ENCODE measurements around the gene FBXL19. TPM values are rescaled to one million over a fixed set of nuclear protein-coding genes. Genes with fewer than 3 reads are reported as not detected.

The FBXL19 gene
- polyA plus RNA-seq, 1 donor from 2014 or later, result 99.6 TPM

- Histone ChIP-seq H3F3A (ENCODE audit: insufficient read depth, low read length, poor library complexity, severe bottlenecking) (no peaks in the 10 kb centered on the region), H3K27me3 (ENCODE audit: insufficient read depth, low read depth, low read length) (no peaks in the 10 kb centered on the region), H3K9me2 (ENCODE audit: insufficient read depth, low read length) (no peaks in the 10 kb centered on the region), H3K4me2 (ENCODE audit: low read length) (peak overlapping the region; percentile 37), H2AFZ (ENCODE audit: low read depth, low read length) (no peak overlapping the region), H3K36me3 (ENCODE audit: insufficient read depth, low read length) (peaks cover 6% of the 10 kb centered on the region), H4K20me1 (ENCODE audit: insufficient read depth) (no peaks in the 10 kb centered on the region), H3K9me3 (ENCODE audit: low read length) (no peaks in the 10 kb centered on the region), H3K9ac (ENCODE audit: low read length) (peak overlapping the region; percentile 88), H3K27ac (ENCODE audit: low read length) (peak overlapping the region; percentile 92), H3K79me2 (replicated peaks; ENCODE audit: insufficient read depth, low read length) (peaks cover 10% of the 10 kb centered on the region), H3K4me3 (ENCODE audit: low read length) (peak overlapping the region; percentile 86)
- TF ChIP-seq TAF1 (IDR thresholded peaks at IDR 0.05; ENCODE audit: low read depth) (no peak), EP300 (conservative IDR thresholded peaks at IDR 0.05; ENCODE audit: poor library complexity, severe bottlenecking) (no peak), RAD21 (conservative IDR thresholded peaks at IDR 0.05) (no peak), EZH2 (IDR thresholded peaks at IDR 0.05; ENCODE audit: borderline replicate concordance, insufficient read depth, low read length, poor library complexity, severe bottlenecking) (no peak), SMC3 (conservative IDR thresholded peaks at IDR 0.05; ENCODE audit: poor library complexity) (no peak), MXI1 (conservative IDR thresholded peaks at IDR 0.05; ENCODE audit: poor library complexity, severe bottlenecking) (no peak), REST (IDR thresholded peaks at IDR 0.05; ENCODE audit: borderline replicate concordance) (no peak), POLR2AphosphoS5 (IDR thresholded peaks at IDR 0.05) (no peak), CTCF (IDR thresholded peaks at IDR 0.05; ENCODE audit: poor library complexity, severe bottlenecking) (no peak)
Measured at GRCh38 chr16:30947541-30947858, 24.1 kb downstream of the FBXL19 start.

- no peaks in the 10 kb centered on the region for H3K27me3 ChIP-seq (ENCODE audit: insufficient read depth, low read depth, low read length)
- H4K20me1 ChIP-seq (ENCODE audit: insufficient read depth), result no peaks in the 10 kb centered on the region
- H3K9me2 ChIP-seq (ENCODE audit: insufficient read depth, low read length), result no peaks in the 10 kb centered on the region
- peak overlapping the region; percentile 90 for H3K4me2 ChIP-seq (ENCODE audit: low read length)
- H3K79me2 ChIP-seq (replicated peaks; ENCODE audit: insufficient read depth, low read length), result peaks cover 10% of the 10 kb centered on the region
- peak overlapping the region; percentile 86 for H3K4me3 ChIP-seq (ENCODE audit: low read length)
- TF ChIP-seq REST (IDR thresholded peaks at IDR 0.05; ENCODE audit: borderline replicate concordance) (peak; percentile 57), TAF1 (IDR thresholded peaks at IDR 0.05; ENCODE audit: low read depth) (no peak), CTCF (IDR thresholded peaks at IDR 0.05; ENCODE audit: poor library complexity, severe bottlenecking) (peak; percentile 54), POLR2AphosphoS5 (IDR thresholded peaks at IDR 0.05) (peak; percentile 61), RAD21 (conservative IDR thresholded peaks at IDR 0.05) (no peak), EZH2 (IDR thresholded peaks at IDR 0.05; ENCODE audit: borderline replicate concordance, insufficient read depth, low read length, poor library complexity, severe bottlenecking) (no peak), EP300 (conservative IDR thresholded peaks at IDR 0.05; ENCODE audit: poor library complexity, severe bottlenecking) (peak; percentile 50), MXI1 (conservative IDR thresholded peaks at IDR 0.05; ENCODE audit: poor library complexity, severe bottlenecking) (peak; percentile 90), SMC3 (conservative IDR thresholded peaks at IDR 0.05; ENCODE audit: poor library complexity) (peak; percentile 50)
- no peaks in the 10 kb centered on the region for H3F3A ChIP-seq (ENCODE audit: insufficient read depth, low read length, poor library complexity, severe bottlenecking)
- no peak overlapping the region for H2AFZ ChIP-seq (ENCODE audit: low read depth, low read length)
- H3K9ac ChIP-seq (ENCODE audit: low read length), result peak overlapping the region; percentile 88
- peaks cover 6% of the 10 kb centered on the region for H3K36me3 ChIP-seq (ENCODE audit: insufficient read depth, low read length)
- H3K27ac ChIP-seq (ENCODE audit: low read length), result peak overlapping the region; percentile 92
- H3K9me3 ChIP-seq (ENCODE audit: low read length), result no peaks in the 10 kb centered on the region
Measured at GRCh38 chr16:30947859-30948666, 24.7 kb downstream of the FBXL19 start.

Measured in neural cell (in vitro differentiated cells).